B cell (primary cell): ENCODE measurements around the gene DPH2. TPM values are rescaled to one million over a fixed set of nuclear protein-coding genes. Genes with fewer than 3 reads are reported as not detected.
A peak's percentile ranks its signal among the peaks of the same experiment; 100 is the strongest.

ENCODE experiments used
- ATAC-seq: fragments of 200-7000 bp; cut with Tn5 transposase; one replicate; pipeline ENCODE4 v1.10.0; 2021; ENCODE audit warnings: low read depth, mild to moderate bottlenecking, moderate number of reproducible peaks, moderate library complexity
- CTCF ChIA-PET: fragments of 350-600 bp; sonication (Branson Sonifier 250); formaldehyde crosslinking; loops from one replicate; lab custom pipeline; 2021; ENCODE audit warnings: antibody characterized with exemption, inconsistent platforms; lab: Charles Lee
- POLR2A ChIA-PET: fragments of 350-600 bp; sonication (Branson Sonifier 250); formaldehyde crosslinking; loops from one replicate; lab custom pipeline; 2021; ENCODE audit warnings: antibody characterized with exemption; lab: Charles Lee
- DNase-seq: peaks from one replicate; pipeline ENCODE4 v3.0.0; 2013
- H2AFZ ChIP-seq: 2 replicates; pipeline ENCODE4 v1.6.1; 2012; ENCODE audit warnings: mild to moderate bottlenecking, low read depth, low read length; ENCODE audit not compliant: insufficient read depth, poor library complexity, severe bottlenecking
- H3K27ac ChIP-seq, 2 donors: 1 replicate in 1 of 2; 2 replicates in 1 of 2; pipeline ENCODE4 v1.5.1; 2012 to 2013; ENCODE audit warnings: low read length in 2 of 2, mild to moderate bottlenecking in 2 of 2, moderate library complexity in 1 of 2
- H3K27me3 ChIP-seq, 4 experiments: fragments of 200-600 bp in 1 of 4; sonication (generic) in 1 of 4; replicated peaks in 1 of 4; 1 replicate in 2 of 4; 2 replicates in 2 of 4; pipeline versions ENCODE4 v1.6.1 to v1.7.0; 2013 to 2016; ENCODE audit warnings: low read length in 3 of 4, mild to moderate bottlenecking in 2 of 4, mixed read lengths in 1 of 4, moderate library complexity in 1 of 4; ENCODE audit not compliant: insufficient read depth in 4 of 4, control insufficient read depth in 3 of 4; ENCODE audit errors: control extremely low read depth in 1 of 4
- H3K36me3 ChIP-seq, 2 experiments: replicated peaks in 1 of 2; 1 replicate in 1 of 2; 2 replicates in 1 of 2; pipeline versions ENCODE4 v1.6.1 to v1.7.1; 2013; ENCODE audit warnings: low read length in 1 of 2; ENCODE audit not compliant: insufficient read depth in 2 of 2, control insufficient read depth in 1 of 2; ENCODE audit errors: control extremely low read depth in 1 of 2, extremely low read depth in 1 of 2
- H3K4me1 ChIP-seq, 2 donors: fragments of 200-600 bp in 1 of 2; sonication (generic) in 1 of 2; 1 replicate in 1 of 2; 2 replicates in 1 of 2; pipeline versions ENCODE4 v1.5.1 to v1.6.1; 2013 to 2017; ENCODE audit warnings: low read length in 2 of 2; ENCODE audit not compliant: control insufficient read depth in 2 of 2, insufficient read depth in 2 of 2
- H3K4me2 ChIP-seq: replicated peaks from 2 replicates; pipeline ENCODE3; 2012; ENCODE audit warnings: mild to moderate bottlenecking, low read depth, low read length; ENCODE audit not compliant: poor library complexity, severe bottlenecking
- H3K4me3 ChIP-seq, 5 experiments: fragments of 200-600 bp in 1 of 5; sonication (generic) in 1 of 5; 1 replicate in 3 of 5; 2 replicates in 2 of 5; pipeline versions ENCODE4 v1.5.1 to v1.7.0; 2011 to 2016; ENCODE audit warnings: low read length in 4 of 5, mild to moderate bottlenecking in 4 of 5, low read depth in 2 of 5, control low read depth in 1 of 5, moderate library complexity in 1 of 5; ENCODE audit not compliant: insufficient read depth in 1 of 5; ENCODE audit errors: control extremely low read depth in 1 of 5, extremely low read depth in 1 of 5
- H3K79me2 ChIP-seq: fragments of 200-600 bp; sonication (generic); one replicate; pipeline ENCODE4 v1.6.0; 2016; ENCODE audit warnings: low read length; ENCODE audit not compliant: control insufficient read depth, insufficient read depth
- H3K9ac ChIP-seq: fragments of 200-600 bp; sonication (generic); 2 replicates; pipeline ENCODE4 v1.6.1; 2017; ENCODE audit warnings: mild to moderate bottlenecking, low read length, moderate library complexity
- H3K9me3 ChIP-seq, 3 donors: one replicate each; pipeline versions ENCODE4 v1.6.1 to v1.7.1; 2013; ENCODE audit warnings: low read length in 2 of 3; ENCODE audit not compliant: control insufficient read depth in 2 of 3, insufficient read depth in 1 of 3; ENCODE audit errors: control extremely low read depth in 1 of 3
- H4K20me1 ChIP-seq: 2 replicates; pipeline ENCODE4 v1.6.0; 2012; ENCODE audit warnings: mild to moderate bottlenecking, low read length; ENCODE audit not compliant: insufficient read depth, control insufficient read depth, poor library complexity, severe bottlenecking
- H3K27ac Mint-ChIP-seq: one replicate; pipeline ENCODE4 v1.8.0; 2021; ENCODE audit warnings: mixed read lengths
- H3K27me3 Mint-ChIP-seq: one replicate; pipeline ENCODE4 v1.8.0; 2021; ENCODE audit warnings: mixed read lengths
- H3K4me1 Mint-ChIP-seq: one replicate; pipeline ENCODE4 v1.8.0; 2021; ENCODE audit warnings: mixed read lengths
- H3K4me3 Mint-ChIP-seq: one replicate; pipeline ENCODE4 v1.8.0; 2021; ENCODE audit warnings: mixed read lengths
- H3K9me3 Mint-ChIP-seq: one replicate; pipeline ENCODE4 v1.8.0; 2022; ENCODE audit warnings: mixed read lengths; ENCODE audit not compliant: insufficient read depth
- EZH2 ChIP-seq: IDR thresholded peaks from 2 replicates; pipeline ENCODE4 v1.6.1; 2012; ENCODE audit warnings: borderline replicate concordance, low read depth, mild to moderate bottlenecking, moderate library complexity, low read length; ENCODE audit not compliant: insufficient read depth, poor library complexity, severe bottlenecking
- WGBS: methylation state at CpG from one replicate; pipeline ENCODE4 v1.1.5; 2013; ENCODE audit warnings: missing lambda C conversion rate; ENCODE audit not compliant: insufficient coverage; 5-methylcytosine and 5-hydroxymethylcytosine counted together
- intact Hi-C: fragments of 100-400 bp; cut with micrococcal nuclease; formaldehyde crosslinking; loops from one replicate; pipeline ENCODE4 v1.10.0; 2022
- polyA plus RNA-seq: library from polyadenylated mRNA; depleted of rRNA; stranded (reverse); fragments of >200 nt; gene quantifications from 2 replicates; pipeline ENCODE4 v1.2.3, GENCODE V29; 2012
- total RNA-seq, 2 donors: library from RNA; stranded (reverse); fragments of 120-200 nt in 1 of 2; gene quantifications; 1 replicate in 1 of 2; 2 replicates in 1 of 2; pipeline versions ENCODE4 v1.2.3 to v1.2.4, GENCODE V29; 2013 to 2022
- TF ChIP-seq, protein P1 (sequence below): fragments of 200-600 bp; IDR thresholded peaks from one replicate; pipeline ENCODE4 v1.8.0; 2022; ENCODE audit warnings: antibody characterized with exemption, mild to moderate bottlenecking

Gene DPH2
- total and polyA plus RNA-seq, 2 donors (not counting 1 experiment from before 2014, with no cell fraction given): 30.5 to 71.9 TPM

DNA sequence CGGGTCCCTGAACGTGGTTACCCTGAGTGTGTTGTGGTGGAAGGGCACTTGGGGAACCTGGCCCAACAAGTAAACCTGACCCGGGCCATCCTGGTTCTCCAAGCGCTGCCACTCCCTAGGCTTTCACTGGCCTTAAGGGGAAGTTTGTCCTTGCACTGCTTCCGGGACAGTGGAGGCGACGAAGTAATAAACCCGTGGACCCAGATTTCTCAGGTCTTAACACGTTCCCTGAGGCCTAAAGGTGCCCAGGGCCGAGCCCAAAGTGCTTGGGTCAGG is 21.3 kb downstream of the DPH2 start:
- H3K4me1 Mint-ChIP-seq: peaks cover 38% of the 10 kb centered on the region
- DNase-seq (no peak), ATAC-seq (no peak)
- no peaks in the 10 kb centered on the region for H4K20me1 ChIP-seq
- H3K4me3 ChIP-seq: peak overlapping the region; percentile 11 to 81 (median 72)
- peak overlapping the region; percentile 91 for H3K27ac Mint-ChIP-seq
- TF ChIP-seq, protein P1, sequence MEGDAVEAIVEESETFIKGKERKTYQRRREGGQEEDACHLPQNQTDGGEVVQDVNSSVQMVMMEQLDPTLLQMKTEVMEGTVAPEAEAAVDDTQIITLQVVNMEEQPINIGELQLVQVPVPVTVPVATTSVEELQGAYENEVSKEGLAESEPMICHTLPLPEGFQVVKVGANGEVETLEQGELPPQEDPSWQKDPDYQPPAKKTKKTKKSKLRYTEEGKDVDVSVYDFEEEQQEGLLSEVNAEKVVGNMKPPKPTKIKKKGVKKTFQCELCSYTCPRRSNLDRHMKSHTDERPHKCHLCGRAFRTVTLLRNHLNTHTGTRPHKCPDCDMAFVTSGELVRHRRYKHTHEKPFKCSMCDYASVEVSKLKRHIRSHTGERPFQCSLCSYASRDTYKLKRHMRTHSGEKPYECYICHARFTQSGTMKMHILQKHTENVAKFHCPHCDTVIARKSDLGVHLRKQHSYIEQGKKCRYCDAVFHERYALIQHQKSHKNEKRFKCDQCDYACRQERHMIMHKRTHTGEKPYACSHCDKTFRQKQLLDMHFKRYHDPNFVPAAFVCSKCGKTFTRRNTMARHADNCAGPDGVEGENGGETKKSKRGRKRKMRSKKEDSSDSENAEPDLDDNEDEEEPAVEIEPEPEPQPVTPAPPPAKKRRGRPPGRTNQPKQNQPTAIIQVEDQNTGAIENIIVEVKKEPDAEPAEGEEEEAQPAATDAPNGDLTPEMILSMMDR: no peak
- no peak for TF ChIP-seq EZH2
- H3K27ac ChIP-seq: peak overlapping the region in 1 of 2 donors; percentile 75
- H3K4me1 ChIP-seq: peaks cover 22 to 44% of the 10 kb centered on the region in 2 donors
- H3K79me2 ChIP-seq: no peaks in the 10 kb centered on the region
- peak overlapping the region; percentile 99 for H2AFZ ChIP-seq
- H3K36me3 ChIP-seq: no peaks in the 10 kb centered on the region
- peak overlapping the region; percentile 87 for H3K9ac ChIP-seq
- H3K4me2 ChIP-seq: peak overlapping the region; percentile 94
- no peaks in the 10 kb centered on the region for H3K27me3 Mint-ChIP-seq
- intact Hi-C loops: loop anchor here (1.0 to 5.0 kb wide), 4 partner anchors 17 to 284 kb away; partner anchors contain the start of genes ATP6V0B, IPO13 and ST3GAL3
- H3K9me3 Mint-ChIP-seq: no peaks in the 10 kb centered on the region
- no peaks in the 10 kb centered on the region for H3K9me3 ChIP-seq
- peak overlapping the region; percentile 96 for H3K4me3 Mint-ChIP-seq
- POLR2A ChIA-PET: interaction anchor here (0.6 to 1.1 kb wide), 2 partner anchors 16 to 46 kb away, joined by 3 read pairs; no protein-coding TSS in a partner anchor
- CTCF ChIA-PET: interaction anchor here (1.3 to 1.6 kb wide), 2 partner anchors 26 to 42 kb away, joined by 3 to 4 read pairs; no protein-coding TSS in a partner anchor
- no peaks in the 10 kb centered on the region for H3K27me3 ChIP-seq
- under 1% methylated on average over 10 of the region's 10 CpGs for WGBS

DNA sequence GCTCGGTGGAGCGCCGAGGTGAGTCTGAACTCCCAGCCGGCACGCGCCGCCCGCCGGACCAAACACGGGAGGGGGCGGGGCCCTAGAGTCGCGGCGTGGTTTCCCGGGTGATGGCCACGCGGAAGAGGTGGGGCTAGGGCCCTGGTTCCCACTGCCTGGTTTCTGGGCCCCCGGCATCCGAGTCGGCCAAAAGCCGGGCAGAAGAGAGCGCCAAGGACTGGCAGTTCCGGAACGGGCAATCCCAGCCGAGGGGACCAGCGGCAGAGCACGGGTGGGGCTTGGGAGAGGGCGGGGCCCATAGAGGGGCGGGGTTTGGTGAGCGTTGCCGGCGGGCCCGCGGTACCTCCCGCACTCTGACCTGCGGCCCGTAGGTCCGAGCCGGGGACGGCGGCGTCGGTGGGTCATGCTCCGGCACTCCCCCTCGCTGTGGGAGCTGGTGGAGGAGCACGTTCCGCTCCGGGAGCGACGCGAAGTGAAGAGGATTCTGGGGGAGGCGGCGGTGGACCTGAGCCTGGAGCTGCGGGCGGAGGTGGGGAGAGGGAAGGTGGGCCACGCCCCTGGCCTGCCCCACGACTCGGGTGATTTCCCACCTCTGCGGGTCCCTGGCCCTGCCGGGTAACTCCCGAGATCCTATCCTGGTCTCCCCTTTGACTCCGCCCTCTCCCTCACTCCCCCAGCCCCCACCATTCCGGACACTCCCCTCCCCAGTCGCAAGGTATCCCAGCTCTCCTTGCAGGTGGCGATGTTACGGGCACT is 21.8 kb downstream of the DPH2 start, which contains the start of gene CCDC24:
Gene CCDC24, plus strand, starts transcription at position 124 of the 756 bp plus-strand sequence. Its CDS starts 280 bp downstream, at position 404.
- no peaks in the 10 kb centered on the region for H3K36me3 ChIP-seq
- no peaks in the 10 kb centered on the region for H3K27me3 ChIP-seq
- ChIA-PET POLR2A (interaction anchor here (0.7 to 1.4 kb wide), 3 partner anchors 17 to 342 kb away, joined by 3 to 5 read pairs (median 3); partner anchors contain the start of gene ATP6V0B), CTCF (interaction anchor here (1.0 to 5.1 kb wide), 5 partner anchors 14 to 45 kb away, joined by 3 to 32 read pairs (median 4); no protein-coding TSS in a partner anchor)
- H3K27me3 Mint-ChIP-seq: no peaks in the 10 kb centered on the region
- 2% methylated on average over 65 of the region's 66 CpGs for WGBS
- H3K4me3 ChIP-seq: peak within 1 kb of the TSS; percentile 11 to 81 (median 72)
- no peaks in the 10 kb centered on the region for H3K9me3 Mint-ChIP-seq
- H3K4me1 Mint-ChIP-seq: peaks cover 38% of the 10 kb centered on the region
- H3K4me2 ChIP-seq: peak within 1 kb of the TSS; percentile 94
- H3K79me2 ChIP-seq: no peaks in the 10 kb centered on the region
- H3K27ac Mint-ChIP-seq: peak within 1 kb of the TSS; percentile 91
- no peaks in the 10 kb centered on the region for H3K9me3 ChIP-seq
- ATAC-seq (peak; percentile 89), DNase-seq (peak; percentile 84)
- H3K27ac ChIP-seq: peak within 1 kb of the TSS in 1 of 2 donors; percentile 75
- H3K9ac ChIP-seq: peak within 1 kb of the TSS; percentile 87
- peak within 1 kb of the TSS; percentile 99 for H2AFZ ChIP-seq
- no peak for TF ChIP-seq EZH2
- TF ChIP-seq, protein P1: no peak
- intact Hi-C loops: loop anchor here (1.0 to 5.0 kb wide), 4 partner anchors 17 to 284 kb away; partner anchors contain the start of genes ATP6V0B, IPO13 and ST3GAL3
- H3K4me3 Mint-ChIP-seq: peak within 1 kb of the TSS; percentile 96
- H4K20me1 ChIP-seq: no peaks in the 10 kb centered on the region
- peaks cover 22 to 44% of the 10 kb centered on the region in 2 donors for H3K4me1 ChIP-seq
